ENCODE data around the gene MAFG. TPM values are rescaled to one million over a fixed set of nuclear protein-coding genes. Genes with fewer than 3 reads are reported as not detected.

MAFG gene
- total RNA-seq, 1 donor from 2014 or later = 22.4 TPM

Other genes with a start within 250 kb of the MAFG start
- 41.5 and 47.2 TPM in 2 replicates for gene ARL16, start 243.9 kb downstream of the MAFG start, total RNA-seq (ENCODE audit: low replicate concordance)
- gene HGS, start 243.7 kb downstream of the MAFG start, total RNA-seq (ENCODE audit: low replicate concordance) = 115 and 119 TPM in 2 replicates
- 87.9 and 107 TPM in 2 replicates for gene MRPL12, start 224.4 kb downstream of the MAFG start, total RNA-seq (ENCODE audit: low replicate concordance)
- 23.8 and 27.6 TPM in 2 replicates for gene SLC25A10, start 215.5 kb downstream of the MAFG start, total RNA-seq (ENCODE audit: low replicate concordance)
- gene GCGR, start 123.6 kb downstream of the MAFG start, total RNA-seq (ENCODE audit: low replicate concordance) = 1.2 and 1.7 TPM in 2 replicates
- 54.2 and 101 TPM in 2 replicates for gene MCRIP1, start 94.4 kb downstream of the MAFG start, total RNA-seq (ENCODE audit: low replicate concordance)
- not detected in 2 replicates for gene PPP1R27, start 92.7 kb downstream of the MAFG start, total RNA-seq (ENCODE audit: low replicate concordance)
- 555 and 815 TPM in 2 replicates for gene P4HB, start 67.2 kb downstream of the MAFG start, total RNA-seq (ENCODE audit: low replicate concordance)
- 250 and 264 TPM in 2 replicates for gene ARHGDIA, start 56.4 kb downstream of the MAFG start, total RNA-seq (ENCODE audit: low replicate concordance)
- 102 and 124 TPM in 2 replicates for gene ALYREF, start 36.1 kb downstream of the MAFG start, total RNA-seq (ENCODE audit: low replicate concordance)
- 136 and 140 TPM in 2 replicates for gene ANAPC11, start 36.0 kb downstream of the MAFG start, total RNA-seq (ENCODE audit: low replicate concordance)
- 0.64 and 2.5 TPM in 2 replicates for gene NPB, start 25.5 kb downstream of the MAFG start, total RNA-seq (ENCODE audit: low replicate concordance)
- gene PCYT2, start 16.3 kb downstream of the MAFG start, total RNA-seq (ENCODE audit: low replicate concordance) = 46.8 and 50.4 TPM in 2 replicates
- 29.9 and 46.0 TPM in 2 replicates for gene SIRT7, start 9.6 kb downstream of the MAFG start, total RNA-seq (ENCODE audit: low replicate concordance)
- gene PYCR1, start 9.6 kb upstream of the MAFG start, total RNA-seq (ENCODE audit: low replicate concordance) = 110 and 127 TPM in 2 replicates
- gene MYADML2, start 19.5 kb upstream of the MAFG start, total RNA-seq (ENCODE audit: low replicate concordance) = not detected in 2 replicates
- gene NOTUM, start 33.5 kb upstream of the MAFG start, total RNA-seq (ENCODE audit: low replicate concordance) = 1.9 and 3.2 TPM in 2 replicates
- 31.5 and 35.6 TPM in 2 replicates for gene ASPSCR1, start 49.9 kb upstream of the MAFG start, total RNA-seq (ENCODE audit: low replicate concordance)
- 60.4 and 69.3 TPM in 2 replicates for gene CENPX, start 95.1 kb upstream of the MAFG start, total RNA-seq (ENCODE audit: low replicate concordance)
- gene LRRC45, start 95.6 kb upstream of the MAFG start, total RNA-seq (ENCODE audit: low replicate concordance) = 27.6 and 29.4 TPM in 2 replicates
- 41.7 and 51.7 TPM in 2 replicates for gene RAC3, start 103.9 kb upstream of the MAFG start, total RNA-seq (ENCODE audit: low replicate concordance)
- 158 and 175 TPM in 2 replicates for gene DCXR, start 110.0 kb upstream of the MAFG start, total RNA-seq (ENCODE audit: low replicate concordance)
- 35.9 and 43.4 TPM in 2 replicates for gene RFNG, start 124.1 kb upstream of the MAFG start, total RNA-seq (ENCODE audit: low replicate concordance)
- gene GPS1, start 124.2 kb upstream of the MAFG start, total RNA-seq (ENCODE audit: low replicate concordance) = 111 and 112 TPM in 2 replicates
- 97.0 and 97.1 TPM in 2 replicates for gene DUS1L, start 138.1 kb upstream of the MAFG start, total RNA-seq (ENCODE audit: low replicate concordance)
- gene FASN, start 170.5 kb upstream of the MAFG start, total RNA-seq (ENCODE audit: low replicate concordance) = 228 and 326 TPM in 2 replicates

Measured in type B pancreatic cell (in vitro differentiated cells).